CD4-positive, alpha-beta T cell treated with Interleukin-15 for 4 hours (primary cell): ENCODE results near the gene ZNF414.

Experiments used
- DNase-seq: peaks from one replicate; pipeline ENCODE4 v3.0.0-alpha.2; 2020; ENCODE audit warnings: low spot score

Gene ZNF414

DNA sequence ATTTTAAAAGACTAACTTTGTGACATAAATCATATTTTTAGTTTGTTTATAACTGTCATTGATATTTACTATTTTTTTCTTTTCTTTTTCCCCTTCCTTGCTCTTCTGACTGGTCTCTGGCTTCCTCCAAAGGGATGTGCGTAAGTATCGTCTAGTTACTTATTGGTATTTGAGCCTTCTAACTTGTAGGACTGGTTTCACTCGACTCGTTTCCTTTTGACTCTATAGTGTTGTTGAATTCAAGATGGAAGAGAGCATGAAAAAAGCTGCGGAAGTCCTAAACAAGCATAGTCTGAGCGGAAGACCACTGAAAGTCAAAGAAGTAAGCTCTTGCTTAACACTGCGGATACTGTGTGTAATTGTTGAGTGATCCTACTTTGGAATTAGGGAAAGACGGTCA, 50.6 kb downstream of the ZNF414 start:
- DNase-seq = no peak

DNA sequence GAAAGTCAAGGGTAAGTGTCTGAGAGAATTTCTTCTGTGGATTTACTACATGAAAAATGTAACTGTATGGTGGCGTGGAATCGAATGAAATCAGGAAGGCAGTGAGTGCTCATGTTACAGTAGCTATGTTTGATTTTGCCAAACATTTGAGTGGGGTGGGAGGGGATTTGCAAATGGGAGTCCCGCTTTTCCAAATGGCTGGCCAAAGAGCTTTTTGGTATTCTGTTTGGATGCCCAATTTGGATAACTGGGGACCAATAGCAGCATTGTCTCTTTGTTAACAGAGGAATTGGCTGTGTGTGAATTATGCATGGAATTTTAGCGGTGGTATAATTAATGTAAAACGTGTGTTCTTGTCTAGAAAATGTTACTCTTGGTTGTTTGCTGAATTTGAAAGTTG, 51.4 kb downstream of the ZNF414 start:
- DNase-seq = no peak

DNA sequence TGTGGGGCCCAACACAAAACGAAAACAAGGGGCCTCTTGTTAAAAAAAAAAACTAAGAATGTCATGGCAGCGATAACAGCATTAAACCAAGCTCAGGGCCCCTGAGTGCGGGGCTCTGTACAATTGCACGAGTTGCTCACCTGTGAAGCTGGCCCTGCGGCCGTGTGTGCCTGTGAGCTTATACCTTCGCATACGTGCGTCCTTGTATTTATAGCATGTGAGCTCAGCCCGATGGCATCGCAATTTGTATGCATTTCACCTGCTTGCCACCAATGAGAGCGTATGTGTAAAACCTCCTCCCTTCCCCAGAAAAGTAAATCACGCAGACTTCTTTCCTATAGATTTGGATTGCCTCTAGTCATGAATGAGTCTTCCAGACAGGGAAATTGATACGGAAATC, 52.1 kb downstream of the ZNF414 start:
- no peak for DNase-seq

DNA sequence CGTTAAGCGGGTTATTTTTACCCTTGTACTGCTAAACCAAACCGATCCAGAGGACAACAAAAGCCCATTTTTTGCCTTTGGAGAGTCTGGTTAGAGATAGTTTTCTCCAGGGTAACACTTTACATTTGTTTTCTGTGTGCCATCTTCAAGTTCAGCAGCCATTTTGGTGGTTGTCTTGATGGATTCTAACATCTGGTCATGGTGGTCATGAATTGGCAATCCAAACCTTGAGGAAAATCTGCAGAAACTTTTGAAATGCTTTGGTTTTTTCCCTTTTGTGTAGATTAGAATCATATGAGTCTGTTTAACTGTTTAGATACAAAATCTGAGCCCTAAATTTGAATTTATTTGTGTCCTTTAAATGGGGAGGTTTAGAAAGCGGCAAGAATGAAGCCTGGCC, 52.6 kb downstream of the ZNF414 start:
- no peak for DNase-seq

DNA sequence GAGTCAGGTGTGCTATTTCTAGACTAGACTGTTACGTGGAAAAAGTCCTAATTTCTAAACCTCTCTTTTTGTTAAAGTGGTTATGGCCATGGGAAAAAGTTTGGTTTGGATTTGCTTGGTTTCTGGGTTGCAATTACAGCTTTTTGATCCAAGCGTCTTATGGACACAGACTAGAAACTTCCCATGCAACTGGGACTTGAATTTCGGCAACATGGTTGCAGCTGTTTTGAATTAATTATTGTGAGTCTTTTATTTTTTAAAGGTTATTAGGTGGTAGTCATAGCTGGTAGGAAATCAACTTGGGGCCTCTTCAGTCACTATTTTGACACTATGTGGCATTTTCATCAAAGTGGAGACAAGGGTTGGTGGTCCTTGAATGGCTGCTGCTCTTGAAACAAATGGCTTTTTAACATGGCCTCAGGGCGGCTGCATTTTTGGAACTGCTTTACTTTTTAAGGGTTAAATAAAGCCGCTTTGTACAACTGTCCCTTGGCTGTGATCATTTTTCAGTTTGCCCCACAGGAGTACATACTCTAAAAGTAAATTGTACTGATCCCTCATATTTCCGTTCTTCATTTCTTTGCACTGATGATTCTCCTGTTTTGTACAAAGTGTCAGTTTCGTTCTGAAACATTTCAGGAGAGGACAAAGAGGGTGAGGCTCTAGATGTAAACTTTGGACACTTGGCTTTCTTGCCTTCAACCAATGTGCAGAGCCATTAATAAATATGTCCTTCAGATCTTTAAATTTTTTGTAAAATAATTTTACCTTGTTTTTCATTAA, 53.3 kb downstream of the ZNF414 start:
- no peak for DNase-seq
